ENCODE measurements around the gene OR8S1.
"Not testable (repeated sequence)": the region's sequence is repeated elsewhere in the genome, so short reads cannot be mapped to it uniquely, and the experiment has no call there.

The OR8S1 gene

GRCh38 chr12:48525332-48525731 is at the start of gene OR8S1:
OR8S1 (plus strand) TSS chr12:48525632; CDS start chr12:48525632, 0 bp downstream.
- no peak within 1 kb of the TSS for H3K4me3 ChIP-seq (ENCODE audit: low read length)
- no peak for TF ChIP-seq CTCF (IDR thresholded peaks at IDR 0.05; ENCODE audit: insufficient read depth, low read depth, low read length, missing control alignments)
- DNase-seq (ENCODE audit: low read depth), result no peak

GRCh38 chr12:48482198-48482597 is 43.2 kb upstream of the OR8S1 start, which contains the start of gene C12orf54:
C12orf54 (plus strand) TSS chr12:48482498; CDS start chr12:48483297, 799 bp downstream.
- TF ChIP-seq CTCF (IDR thresholded peaks at IDR 0.05; ENCODE audit: insufficient read depth, low read depth, low read length, missing control alignments), result no peak
- DNase-seq (ENCODE audit: low read depth), result no peak
- H3K4me3 ChIP-seq (ENCODE audit: low read length), result no peak within 1 kb of the TSS

GRCh38 chr12:48482930-48483329 is 42.5 kb upstream of the OR8S1 start:
- no peak overlapping the region for H3K4me3 ChIP-seq (ENCODE audit: low read length)
- no peak for TF ChIP-seq CTCF (IDR thresholded peaks at IDR 0.05; ENCODE audit: insufficient read depth, low read depth, low read length, missing control alignments)
- DNase-seq (ENCODE audit: low read depth), result no peak

- DNase-seq (ENCODE audit: low read depth), result peak; percentile 89
- H3K4me3 ChIP-seq (ENCODE audit: low read length), result peak overlapping the region; percentile 12
- no peak for TF ChIP-seq CTCF (IDR thresholded peaks at IDR 0.05; ENCODE audit: insufficient read depth, low read depth, low read length, missing control alignments)
Measured at GRCh38 chr12:48486261-48486660, 39.2 kb upstream of the OR8S1 start.

GRCh38 chr12:48486679-48487078 is 38.8 kb upstream of the OR8S1 start:
- peak; percentile 94 for DNase-seq (ENCODE audit: low read depth)
- H3K4me3 ChIP-seq (ENCODE audit: low read length), result peak overlapping the region; percentile 12
- no peak for TF ChIP-seq CTCF (IDR thresholded peaks at IDR 0.05; ENCODE audit: insufficient read depth, low read depth, low read length, missing control alignments)

GRCh38 chr12:48489012-48489411 is 36.4 kb upstream of the OR8S1 start:
- peak overlapping the region; percentile 23 for H3K4me3 ChIP-seq (ENCODE audit: low read length)
- DNase-seq (ENCODE audit: low read depth), result peak; percentile 96
- no peak for TF ChIP-seq CTCF (IDR thresholded peaks at IDR 0.05; ENCODE audit: insufficient read depth, low read depth, low read length, missing control alignments)

GRCh38 chr12:48489456-48489855 is 36.0 kb upstream of the OR8S1 start:
- peak overlapping the region; percentile 21 for H3K4me3 ChIP-seq (ENCODE audit: low read length)
- DNase-seq (ENCODE audit: low read depth), result peak; percentile 69

- H3K4me3 ChIP-seq (ENCODE audit: low read length); DNase-seq (ENCODE audit: low read depth): not testable (repeated sequence)
Measured at GRCh38 chr12:48500281-48500680, 25.2 kb upstream of the OR8S1 start.

- not testable (repeated sequence) for DNase-seq (ENCODE audit: low read depth); H3K4me3 ChIP-seq (ENCODE audit: low read length)
Measured at GRCh38 chr12:48506836-48507235, 18.6 kb upstream of the OR8S1 start.
